CD14-positive monocyte (primary cell): ENCODE measurements around the gene JUP. TPM values are rescaled to one million over a fixed set of nuclear protein-coding genes. Genes with fewer than 3 reads are reported as not detected.

Experiments
- DNase-seq, 3 donors: peaks; one replicate each; pipeline ENCODE4 v3.0.0-alpha.2; 2011 to 2022
- H2AFZ ChIP-seq: 2 replicates; pipeline ENCODE4 v1.6.0; 2012; ENCODE audit warnings: mild to moderate bottlenecking, low read depth, low read length, inconsistent platforms; ENCODE audit not compliant: insufficient read depth, poor library complexity, severe bottlenecking
- H3K27ac ChIP-seq, 2 donors: 1 replicate in 1 of 2; 2 replicates in 1 of 2; pipeline ENCODE4 v1.5.1; 2012 to 2013; ENCODE audit warnings: low read length in 2 of 2, control low read depth in 1 of 2, inconsistent platforms in 1 of 2, low read depth in 1 of 2, mild to moderate bottlenecking in 1 of 2
- H3K27me3 ChIP-seq, 2 donors: one replicate each; pipeline versions ENCODE4 v1.6.0 to v1.6.1; 2011 to 2013; ENCODE audit warnings: low read length in 2 of 2; ENCODE audit not compliant: control insufficient read depth in 2 of 2, insufficient read depth in 2 of 2
- H3K36me3 ChIP-seq, 2 donors: replicated peaks in 1 of 2; 1 replicate in 1 of 2; 2 replicates in 1 of 2; pipeline versions ENCODE4 v1.5.1 to v1.6.1; 2012 to 2013; ENCODE audit warnings: low read length in 2 of 2, control low read depth in 1 of 2, inconsistent platforms in 1 of 2, mild to moderate bottlenecking in 1 of 2; ENCODE audit not compliant: insufficient read depth in 2 of 2, control insufficient read depth in 1 of 2
- H3K4me1 ChIP-seq, 2 donors: 1 replicate in 1 of 2; 2 replicates in 1 of 2; pipeline versions ENCODE4 v1.5.1 to v1.6.1; 2012 to 2013; ENCODE audit warnings: low read length in 2 of 2, control low read depth in 1 of 2, inconsistent platforms in 1 of 2, mild to moderate bottlenecking in 1 of 2, moderate library complexity in 1 of 2; ENCODE audit not compliant: insufficient read depth in 2 of 2, control insufficient read depth in 1 of 2
- H3K4me2 ChIP-seq: replicated peaks from 2 replicates; pipeline ENCODE3; 2012; ENCODE audit warnings: low read length, moderate library complexity, mild to moderate bottlenecking; ENCODE audit not compliant: poor library complexity, severe bottlenecking; ENCODE audit errors: extremely low read depth
- H3K4me3 ChIP-seq, 3 experiments: fragments of 200-600 bp in 1 of 3; sonication (generic) in 1 of 3; replicated peaks in 1 of 3; 1 replicate in 2 of 3; 2 replicates in 1 of 3; pipeline ENCODE4 v1.5.1; 2011 to 2013; ENCODE audit warnings: low read length in 3 of 3, mild to moderate bottlenecking in 3 of 3, control low read depth in 2 of 3, low read depth in 2 of 3, inconsistent platforms in 1 of 3, moderate library complexity in 1 of 3
- H3K79me2 ChIP-seq: 2 replicates; pipeline ENCODE4 v1.6.0; 2012; ENCODE audit warnings: mild to moderate bottlenecking, control low read depth, inconsistent platforms, low read length, moderate library complexity; ENCODE audit not compliant: insufficient read depth
- H3K9ac ChIP-seq: 2 replicates; pipeline ENCODE4 v1.6.0; 2017; ENCODE audit warnings: low read length, mild to moderate bottlenecking; ENCODE audit not compliant: insufficient read depth, poor library complexity, severe bottlenecking
- H3K9me3 ChIP-seq, 2 donors: replicated peaks in 1 of 2; 1 replicate in 1 of 2; 2 replicates in 1 of 2; pipeline versions ENCODE4 v1.5.1 to v1.6.1; 2012 to 2013; ENCODE audit warnings: low read length in 2 of 2, control low read depth in 1 of 2; ENCODE audit not compliant: control insufficient read depth in 1 of 2, insufficient read depth in 1 of 2
- H4K20me1 ChIP-seq: 2 replicates; pipeline ENCODE4 v1.6.0; 2012; ENCODE audit warnings: mild to moderate bottlenecking, low read length, control low read depth, moderate library complexity; ENCODE audit not compliant: insufficient read depth
- H3K27ac Mint-ChIP-seq, 7 donors: one replicate each; pipeline ENCODE4 v1.8.0; 2020; ENCODE audit warnings: mild to moderate bottlenecking in 7 of 7, mixed read lengths in 7 of 7, moderate library complexity in 6 of 7, inconsistent platforms in 2 of 7
- H3K27me3 Mint-ChIP-seq, 3 donors: one replicate each; pipeline ENCODE4 v1.8.0; 2021 to 2022; ENCODE audit warnings: low read depth in 3 of 3, mild to moderate bottlenecking in 3 of 3, mixed read lengths in 3 of 3, moderate library complexity in 3 of 3, inconsistent platforms in 1 of 3
- H3K36me3 Mint-ChIP-seq, 2 donors: one replicate each; pipeline ENCODE4 v1.8.0; 2020; ENCODE audit warnings: mixed read lengths in 2 of 2, inconsistent platforms in 1 of 2, mild to moderate bottlenecking in 1 of 2
- H3K4me1 Mint-ChIP-seq: one replicate; pipeline ENCODE4 v1.8.0; 2020; ENCODE audit warnings: mild to moderate bottlenecking, mixed read lengths
- H3K4me3 Mint-ChIP-seq, 2 donors: one replicate each; pipeline ENCODE4 v1.8.0; 2020; ENCODE audit warnings: mild to moderate bottlenecking in 2 of 2, mixed read lengths in 2 of 2, moderate library complexity in 1 of 2
- H3K9me3 Mint-ChIP-seq, 7 donors: one replicate each; pipeline ENCODE4 v1.8.0; 2020 to 2022; ENCODE audit warnings: mixed read lengths in 7 of 7, mild to moderate bottlenecking in 6 of 7, moderate library complexity in 6 of 7, inconsistent platforms in 2 of 7
- CTCF ChIP-seq: fragments of 200-600 bp; IDR thresholded peaks from one replicate; pipeline ENCODE4 v1.8.0; 2022; ENCODE audit warnings: antibody characterized with exemption, mild to moderate bottlenecking
- WGBS: methylation state at CpG from one replicate; pipeline ENCODE4 v1.1.5; 2013; ENCODE audit warnings: missing lambda C conversion rate; ENCODE audit not compliant: insufficient coverage; 5-methylcytosine and 5-hydroxymethylcytosine counted together
- intact Hi-C, 2 donors: fragments of 100-400 bp; cut with micrococcal nuclease; formaldehyde crosslinking; loops; one replicate each; pipeline versions ENCODE4 v1.15.0 to v1.15.1; 2023
- polyA plus RNA-seq, 3 donors: library from polyadenylated mRNA; depleted of rRNA in 1 of 3; unstranded in 2 of 3; stranded (reverse) in 1 of 3; fragments of 300-500 nt in 2 of 3; fragments of >200 nt in 1 of 3; fragmentation: Illumina TruSeq in 2 of 3; gene quantifications; 1 replicate in 2 of 3; 2 replicates in 1 of 3; pipeline ENCODE4 v1.2.3, GENCODE V29; 2012 to 2021

The JUP gene
- polyA plus RNA-seq, 3 donors = 14.0 to 22.1 (median 15.4) TPM

- peaks cover 0 to 5% of the 10 kb centered on the region in 2 donors for H3K36me3 Mint-ChIP-seq
- WGBS = no CpG with 5 or more reads among the region's 10 CpGs
- TF ChIP-seq CTCF = peak; percentile 97
- H3K4me3 Mint-ChIP-seq = peak overlapping the region in 1 of 2 donors; percentile 48
- Histone ChIP-seq H3K27me3 (peaks cover 19 to 38% of the 10 kb centered on the region in 2 donors), H3K9me3 (no peaks in the 10 kb centered on the region), H4K20me1 (no peaks in the 10 kb centered on the region), H3K79me2 (no peaks in the 10 kb centered on the region), H3K4me3 (no peak overlapping the region), H3K4me2 (no peak overlapping the region), H3K36me3 (no peaks in the 10 kb centered on the region), H3K27ac (no peak overlapping the region), H2AFZ (peak overlapping the region; percentile 40), H3K9ac (no peak overlapping the region), H3K4me1 (peaks cover 6 to 8% of the 10 kb centered on the region in 2 donors)
- H3K9me3 Mint-ChIP-seq = peaks cover 0 to 10% (median 2%) of the 10 kb centered on the region in 7 donors
- peaks cover 36 to 48% (median 46%) of the 10 kb centered on the region in 3 donors for H3K27me3 Mint-ChIP-seq
- DNase-seq = peak; percentile 73 to 80 (median 77)
- no peak overlapping the region for H3K27ac Mint-ChIP-seq
- peaks cover 7% of the 10 kb centered on the region for H3K4me1 Mint-ChIP-seq
- intact Hi-C loops = loop anchor here (1.0 to 2.0 kb wide), 2 partner anchors 63 kb away; no protein-coding TSS in a partner anchor
Measured at GRCh38 chr17:41738077-41738800, 48.3 kb downstream of the JUP start.

GRCh38 chr17:41737680-41738023, 48.9 kb downstream of the JUP start:
- no peak overlapping the region for H3K27ac ChIP-seq
- no peak overlapping the region for H3K4me2 ChIP-seq
- Mint-ChIP-seq H3K4me1 (peaks cover 7% of the 10 kb centered on the region), H3K9me3 (peaks cover 0 to 12% (median 2%) of the 10 kb centered on the region in 7 donors), H3K27ac (no peak overlapping the region), H3K4me3 (peak overlapping the region in 1 of 2 donors; percentile 48), H3K27me3 (peaks cover 41 to 54% (median 52%) of the 10 kb centered on the region in 3 donors), H3K36me3 (peaks cover 0 to 5% of the 10 kb centered on the region in 2 donors)
- DNase-seq = no peak
- H3K36me3 ChIP-seq = no peaks in the 10 kb centered on the region
- H3K4me3 ChIP-seq = no peak overlapping the region
- intact Hi-C loops = loop anchor here (1.0 to 2.0 kb wide), 2 partner anchors 63 to 64 kb away; no protein-coding TSS in a partner anchor
- H3K9me3 ChIP-seq = no peaks in the 10 kb centered on the region
- no peak overlapping the region for H3K9ac ChIP-seq
- peaks cover 21 to 44% of the 10 kb centered on the region in 2 donors for H3K27me3 ChIP-seq
- no peak overlapping the region for H2AFZ ChIP-seq
- 50% methylated on average over 5 of the region's 5 CpGs for WGBS
- peaks cover 6 to 8% of the 10 kb centered on the region in 2 donors for H3K4me1 ChIP-seq
- no peaks in the 10 kb centered on the region for H3K79me2 ChIP-seq
- no peak for TF ChIP-seq CTCF
- H4K20me1 ChIP-seq = no peaks in the 10 kb centered on the region
